Stimulated activated effector memory CD8-positive, alpha-beta T cell treated with anti-CD3 and anti-CD28 coated beads, Interleukin-12 subunit alpha, Interleukin-12 subunit beta, amount 100 ng/mL, for 72 hours (primary cell): ENCODE measurements around the gene PHACTR4.
A peak's percentile ranks its signal among the peaks of the same experiment; 100 is the strongest.
"Not testable (repeated sequence)": the region's sequence is repeated elsewhere in the genome, so short reads cannot be mapped to it uniquely, and the experiment has no call there.

ENCODE experiments used
- ATAC-seq: fragments of 150-1000 bp; cut with Tn5 transposase; 2 replicates; pipeline ENCODE4 v1.10.0; 2021
- DNase-seq, 2 donors: peaks; one replicate each; pipeline ENCODE4 v3.0.0; 2021 to 2022; ENCODE audit warnings: low spot score in 2 of 2
- H3K27ac Mint-ChIP-seq: one replicate; pipeline ENCODE4 v1.8.0; 2022; ENCODE audit warnings: mild to moderate bottlenecking, mixed read lengths
- H3K36me3 Mint-ChIP-seq: one replicate; pipeline ENCODE4 v1.8.0; 2022; ENCODE audit warnings: mild to moderate bottlenecking, mixed read lengths
- H3K4me1 Mint-ChIP-seq: one replicate; pipeline ENCODE4 v1.8.0; 2022; ENCODE audit warnings: mixed read lengths
- H3K4me3 Mint-ChIP-seq: one replicate; pipeline ENCODE4 v1.8.0; 2022; ENCODE audit warnings: mild to moderate bottlenecking, mixed read lengths
- H3K9me3 Mint-ChIP-seq: one replicate; pipeline ENCODE4 v1.8.0; 2022; ENCODE audit warnings: mixed read lengths

The PHACTR4 gene

GRCh38 chr1:28358716-28359115 lies 10.8 kb upstream of the PHACTR4 start:
- ATAC-seq (no peak), DNase-seq (no peak)
- no peaks in the 10 kb centered on the region for H3K9me3 Mint-ChIP-seq
- H3K27ac Mint-ChIP-seq, result no peak overlapping the region
- no peaks in the 10 kb centered on the region for H3K4me1 Mint-ChIP-seq
- no peak overlapping the region for H3K4me3 Mint-ChIP-seq
- H3K36me3 Mint-ChIP-seq, result no peaks in the 10 kb centered on the region

GRCh38 chr1:28359592-28360239 lies 9.8 kb upstream of the PHACTR4 start:
- Mint-ChIP-seq H3K9me3 (no peaks in the 10 kb centered on the region), H3K27ac (no peak overlapping the region), H3K36me3 (no peaks in the 10 kb centered on the region), H3K4me3 (no peak overlapping the region), H3K4me1 (no peaks in the 10 kb centered on the region)
- DNase-seq, result peak; percentile 49 to 74
- peak; percentile 64 for ATAC-seq

DNA sequence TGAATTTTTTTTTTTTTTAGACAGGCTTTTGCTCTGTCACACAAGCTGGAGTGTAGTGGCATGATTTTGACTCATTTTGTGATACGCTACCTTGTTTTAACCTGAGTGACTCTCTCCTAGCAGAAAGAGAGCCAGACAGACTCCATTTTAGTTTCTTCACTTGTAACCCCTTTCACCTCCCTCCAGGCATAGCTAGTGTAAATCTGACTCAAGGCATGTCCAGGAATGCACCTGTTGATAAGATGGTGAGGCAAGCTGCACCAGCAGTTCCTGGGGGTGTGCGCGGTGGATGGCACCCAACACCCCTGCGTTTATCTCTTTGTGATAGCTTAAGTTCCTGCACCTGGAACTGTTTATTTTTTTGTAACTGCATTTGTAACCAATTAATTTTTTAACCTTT lies 4.7 kb upstream of the PHACTR4 start:
- ATAC-seq, result no peak
- Mint-ChIP-seq H3K36me3 (no peaks in the 10 kb centered on the region), H3K4me3 (no peak overlapping the region), H3K9me3 (no peaks in the 10 kb centered on the region), H3K27ac (no peak overlapping the region), H3K4me1 (peaks cover 18% of the 10 kb centered on the region)
- DNase-seq, result no peak

DNA sequence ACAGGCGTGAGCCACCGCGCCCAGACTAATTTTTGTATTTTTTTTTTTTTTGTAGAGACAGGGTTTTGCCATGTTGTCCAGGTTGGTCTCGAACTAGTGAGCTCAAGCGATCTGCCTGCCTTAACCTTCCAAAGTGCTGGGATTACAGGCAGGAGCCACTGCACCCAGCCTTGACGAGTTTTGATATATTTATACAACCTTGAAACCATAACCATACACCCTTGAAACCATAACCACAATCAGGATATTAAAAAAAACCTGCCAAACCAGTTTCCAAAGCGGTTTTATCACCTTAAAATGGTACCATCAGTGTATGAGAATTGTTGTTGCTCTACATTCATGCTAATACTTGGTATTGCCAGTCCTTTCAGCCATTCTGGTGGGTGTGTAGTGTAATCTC lies 3.7 kb upstream of the PHACTR4 start:
- ATAC-seq (no peak), DNase-seq (no peak)
- Mint-ChIP-seq H3K4me1 (peaks cover 23% of the 10 kb centered on the region), H3K4me3 (no peak overlapping the region), H3K9me3 (no peaks in the 10 kb centered on the region), H3K36me3 (no peaks in the 10 kb centered on the region), H3K27ac (peak overlapping the region; percentile 87)

- H3K9me3 Mint-ChIP-seq, ATAC-seq, DNase-seq, H3K36me3 Mint-ChIP-seq: not testable (repeated sequence)
- H3K4me1 Mint-ChIP-seq, result peaks cover 23% of the 10 kb centered on the region
- peak overlapping the region; percentile 94 for H3K4me3 Mint-ChIP-seq
- peak overlapping the region; percentile 94 for H3K27ac Mint-ChIP-seq
These were observed 932 bp upstream of the PHACTR4 start for GRCh38 chr1:28368608-28369007.

DNA sequence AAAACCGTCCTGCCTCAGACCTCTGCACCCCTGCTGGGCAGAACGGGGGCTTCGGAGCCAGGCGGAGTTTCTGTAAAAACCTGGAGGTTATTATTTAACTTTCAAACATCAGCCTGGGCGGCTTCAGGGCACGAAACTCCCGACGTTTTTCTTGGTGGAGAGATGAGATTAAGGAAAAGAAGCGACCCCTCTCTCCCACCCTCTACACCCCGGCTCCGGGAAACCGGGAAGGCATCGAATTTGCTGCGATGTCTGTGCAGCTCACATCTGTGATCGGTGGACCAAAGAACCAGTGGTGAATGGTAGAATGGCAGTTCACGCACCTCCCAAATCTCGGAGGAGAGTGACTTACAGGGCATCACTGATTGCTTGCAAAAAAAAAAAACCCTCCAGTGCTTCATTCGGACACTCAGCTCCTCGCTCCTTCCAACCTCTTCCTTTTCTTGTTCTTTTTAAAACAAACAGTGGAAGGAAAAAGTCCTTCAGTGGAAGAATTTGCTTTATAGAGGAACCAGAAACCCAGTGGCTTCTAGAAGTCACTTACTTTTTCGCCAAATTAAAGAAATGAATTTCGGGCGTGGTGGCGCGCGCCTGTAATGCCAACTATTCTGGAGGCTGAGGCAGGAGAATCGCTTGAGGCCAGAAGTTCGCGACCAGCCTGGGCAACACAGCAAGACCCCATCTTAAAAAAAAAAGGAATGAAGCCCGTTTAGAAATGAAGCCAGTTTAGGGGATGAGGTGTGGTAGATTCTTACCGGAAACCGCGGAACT lies 884 bp downstream of the PHACTR4 start:
- Mint-ChIP-seq H3K27ac (peak overlapping the region; percentile 94), H3K4me3 (peak overlapping the region; percentile 94), H3K9me3 (no peaks in the 10 kb centered on the region), H3K4me1 (peaks cover 23% of the 10 kb centered on the region), H3K36me3 (peaks cover 3% of the 10 kb centered on the region)
- DNase-seq (no peak), ATAC-seq (peak; percentile 52)

DNA sequence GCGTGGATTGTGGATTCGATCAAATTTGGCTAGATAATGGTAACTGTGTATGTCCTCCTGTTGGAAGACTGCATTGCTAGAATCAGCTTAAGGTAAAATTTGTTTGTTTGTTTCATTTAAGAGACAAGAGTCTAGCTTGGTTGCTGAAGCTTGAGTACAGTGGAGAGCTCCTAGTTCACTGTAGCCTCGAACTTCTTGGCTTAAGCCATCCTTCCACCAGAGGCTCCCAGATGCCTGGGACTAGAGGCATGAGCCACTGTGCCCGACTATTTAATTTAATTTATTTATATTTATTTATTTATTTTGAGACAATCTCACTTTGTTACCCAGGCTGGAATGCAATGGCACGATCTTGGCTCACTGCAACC lies 1.5 kb downstream of the PHACTR4 start:
- no peak for DNase-seq
- Mint-ChIP-seq H3K36me3 (peaks cover 5% of the 10 kb centered on the region), H3K4me1 (peaks cover 19% of the 10 kb centered on the region), H3K4me3 (peak overlapping the region; percentile 94), H3K27ac (no peak overlapping the region), H3K9me3 (no peaks in the 10 kb centered on the region)
- no peak for ATAC-seq

- H3K27ac Mint-ChIP-seq, result peak overlapping the region; percentile 23
- H3K9me3 Mint-ChIP-seq, DNase-seq, H3K4me3 Mint-ChIP-seq, ATAC-seq, H3K36me3 Mint-ChIP-seq: not testable (repeated sequence)
- H3K4me1 Mint-ChIP-seq, result peaks cover 13% of the 10 kb centered on the region
These were observed 3.9 kb downstream of the PHACTR4 start for GRCh38 chr1:28373450-28373849.

DNA sequence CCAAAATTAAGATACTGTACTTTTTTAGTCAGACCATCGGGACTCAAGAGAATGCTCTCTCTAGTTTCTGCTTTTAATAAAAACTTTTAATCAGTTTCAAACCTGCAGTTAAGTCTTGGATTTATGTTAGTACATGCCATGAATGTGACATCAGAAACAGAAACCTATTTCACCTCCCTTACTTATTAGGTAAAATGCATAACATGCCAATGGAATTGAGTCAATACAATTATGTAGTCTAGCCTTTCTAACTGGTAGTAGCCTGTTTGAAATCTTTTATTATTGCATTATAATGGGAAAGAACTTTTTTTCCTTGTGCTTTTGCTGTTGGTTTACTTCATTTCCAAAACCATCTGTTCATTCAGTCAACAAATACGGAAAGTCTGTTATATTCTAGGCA lies 4.8 kb downstream of the PHACTR4 start:
- no peak for ATAC-seq
- Mint-ChIP-seq H3K4me3 (no peak overlapping the region), H3K27ac (peak overlapping the region; percentile 60), H3K36me3 (peaks cover 5% of the 10 kb centered on the region), H3K9me3 (no peaks in the 10 kb centered on the region), H3K4me1 (peaks cover 6% of the 10 kb centered on the region)
- no peak for DNase-seq

DNA sequence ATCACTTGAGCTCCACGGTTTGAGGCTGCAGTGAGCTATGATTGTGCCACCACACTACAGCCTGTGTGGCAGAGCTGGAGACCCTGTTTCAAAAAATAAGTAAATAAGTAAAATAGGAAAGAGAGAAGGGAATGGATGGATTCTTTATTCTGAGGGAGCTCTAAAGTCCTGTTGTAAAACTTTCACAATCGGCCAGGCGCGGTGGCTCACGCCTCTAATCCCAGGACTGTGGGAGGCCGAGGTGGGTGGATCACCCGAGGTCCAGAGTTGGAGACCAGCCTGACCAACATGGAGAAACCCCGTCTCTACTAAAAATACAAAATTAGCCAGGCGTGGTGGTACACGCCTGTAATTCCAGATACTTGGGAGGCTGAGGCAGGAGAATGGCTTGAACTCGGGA lies 6.1 kb downstream of the PHACTR4 start:
- H3K4me3 Mint-ChIP-seq, result not testable (repeated sequence)

GRCh38 chr1:28376195-28376594 lies 6.7 kb downstream of the PHACTR4 start:
- not testable (repeated sequence) for H3K4me3 Mint-ChIP-seq, H3K4me1 Mint-ChIP-seq, H3K9me3 Mint-ChIP-seq, ATAC-seq, DNase-seq
- H3K27ac Mint-ChIP-seq, result peak overlapping the region; percentile 29
- peaks cover 12% of the 10 kb centered on the region for H3K36me3 Mint-ChIP-seq

More for the DNA sequence above, 6.1 kb downstream of the PHACTR4 start:
- not testable (repeated sequence) for ATAC-seq, H3K9me3 Mint-ChIP-seq, DNase-seq, H3K4me1 Mint-ChIP-seq
- Mint-ChIP-seq H3K36me3 (peaks cover 11% of the 10 kb centered on the region), H3K27ac (peak overlapping the region; percentile 29)

GRCh38 chr1:28378906-28379305 lies 9.4 kb downstream of the PHACTR4 start:
- ATAC-seq (no peak), DNase-seq (no peak)
- Mint-ChIP-seq H3K27ac (no peak overlapping the region), H3K4me1 (peaks cover 20% of the 10 kb centered on the region), H3K9me3 (peaks cover 2% of the 10 kb centered on the region), H3K36me3 (peaks cover 12% of the 10 kb centered on the region), H3K4me3 (no peak overlapping the region)

GRCh38 chr1:28380394-28380793 lies 10.9 kb downstream of the PHACTR4 start:
- Mint-ChIP-seq H3K9me3 (peaks cover 2% of the 10 kb centered on the region), H3K27ac (no peak overlapping the region), H3K4me3 (no peak overlapping the region), H3K36me3 (peaks cover 9% of the 10 kb centered on the region), H3K4me1 (peaks cover 27% of the 10 kb centered on the region)
- no peak for ATAC-seq
- no peak for DNase-seq

DNA sequence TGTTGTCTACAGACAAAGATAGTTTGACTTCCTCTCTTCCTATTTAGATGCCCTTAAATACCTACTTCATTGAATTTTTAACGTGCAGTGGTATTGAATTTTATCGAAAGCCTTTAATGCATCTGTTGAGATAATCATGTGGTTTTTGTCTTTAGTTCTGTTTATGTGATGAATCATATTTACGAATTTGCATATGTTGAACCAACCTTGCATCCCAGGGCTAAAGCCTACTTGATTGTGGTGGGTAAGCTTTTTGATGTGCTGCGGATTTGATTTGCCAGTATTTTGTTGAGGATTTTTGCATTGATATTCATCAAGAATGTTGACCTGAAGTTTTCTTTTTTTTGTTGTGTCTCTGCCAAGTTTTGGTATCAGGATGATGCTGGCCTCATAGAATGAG lies 14.2 kb downstream of the PHACTR4 start:
- not testable (repeated sequence) for H3K27ac Mint-ChIP-seq, DNase-seq, H3K9me3 Mint-ChIP-seq, ATAC-seq, H3K36me3 Mint-ChIP-seq, H3K4me3 Mint-ChIP-seq
- H3K4me1 Mint-ChIP-seq, result peaks cover 27% of the 10 kb centered on the region

DNA sequence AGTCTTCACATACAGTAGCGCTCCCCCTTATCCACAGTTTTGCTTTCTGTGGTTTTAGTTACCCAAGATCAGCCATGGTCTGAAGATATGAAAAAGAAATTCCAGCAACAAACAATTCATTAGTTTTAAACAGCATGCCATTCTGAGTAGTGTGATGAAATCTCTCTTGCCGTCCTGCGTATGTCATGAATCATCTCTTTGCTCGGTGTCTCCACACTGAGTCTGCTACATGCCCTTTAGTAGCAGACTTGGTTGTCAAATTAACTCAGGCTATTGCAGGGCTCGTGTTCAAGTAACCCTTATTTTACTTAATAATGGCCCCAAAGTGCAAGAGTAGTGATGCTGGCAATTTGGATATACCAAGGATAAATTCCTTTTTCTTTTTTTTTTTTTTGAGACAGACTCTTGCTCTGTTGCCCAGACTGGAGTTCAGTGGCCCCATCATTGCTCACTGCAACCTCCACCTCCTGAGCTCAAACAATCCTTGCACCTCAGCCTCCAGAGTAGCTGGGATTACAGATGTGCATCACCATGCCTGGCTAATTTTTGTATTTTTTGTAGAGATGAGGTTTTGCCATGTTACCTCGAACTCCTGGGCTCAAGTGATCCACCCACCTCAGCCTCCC lies 22.6 kb downstream of the PHACTR4 start:
- DNase-seq, result no peak
- H3K9me3 Mint-ChIP-seq, result no peaks in the 10 kb centered on the region
- H3K27ac Mint-ChIP-seq, result no peak overlapping the region
- H3K4me1 Mint-ChIP-seq, result no peaks in the 10 kb centered on the region
- ATAC-seq, result no peak
- no peak overlapping the region for H3K4me3 Mint-ChIP-seq
- H3K36me3 Mint-ChIP-seq, result peaks cover 21% of the 10 kb centered on the region

DNA sequence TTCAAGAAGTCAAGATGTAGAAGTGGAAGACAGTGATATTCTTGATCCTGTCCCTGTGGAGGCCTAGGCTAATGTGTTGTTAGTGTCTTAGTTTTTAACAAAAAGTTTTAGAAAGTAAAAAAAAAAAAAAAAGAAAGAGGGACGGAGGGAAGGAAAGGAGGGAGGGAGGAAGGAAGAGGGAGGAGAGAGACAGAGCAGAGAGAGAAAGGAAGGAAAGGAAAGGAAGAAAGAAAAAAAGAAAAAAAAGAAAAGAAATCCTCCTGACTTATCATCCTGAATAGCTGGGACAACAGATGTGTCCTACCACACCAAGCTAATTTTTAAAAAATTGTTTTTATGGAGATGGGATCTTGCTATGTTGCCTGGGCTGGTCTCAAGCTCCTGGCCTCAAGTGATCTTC lies 24.6 kb downstream of the PHACTR4 start:
- Mint-ChIP-seq H3K27ac (no peak overlapping the region), H3K4me1 (no peaks in the 10 kb centered on the region), H3K36me3 (peaks cover 33% of the 10 kb centered on the region), H3K9me3 (no peaks in the 10 kb centered on the region), H3K4me3 (no peak overlapping the region)
- no peak for ATAC-seq
- DNase-seq, result no peak
